ENCODE data around the gene RAVER2. TPM values are rescaled to one million over a fixed set of nuclear protein-coding genes. Genes with fewer than 3 reads are reported as not detected.

The RAVER2 gene
- total RNA-seq, 5 donors from 2014 or later (not counting 1 experiment from before 2014, with no cell fraction given): 0.76 to 2.2 (median 1.4) TPM

DNA sequence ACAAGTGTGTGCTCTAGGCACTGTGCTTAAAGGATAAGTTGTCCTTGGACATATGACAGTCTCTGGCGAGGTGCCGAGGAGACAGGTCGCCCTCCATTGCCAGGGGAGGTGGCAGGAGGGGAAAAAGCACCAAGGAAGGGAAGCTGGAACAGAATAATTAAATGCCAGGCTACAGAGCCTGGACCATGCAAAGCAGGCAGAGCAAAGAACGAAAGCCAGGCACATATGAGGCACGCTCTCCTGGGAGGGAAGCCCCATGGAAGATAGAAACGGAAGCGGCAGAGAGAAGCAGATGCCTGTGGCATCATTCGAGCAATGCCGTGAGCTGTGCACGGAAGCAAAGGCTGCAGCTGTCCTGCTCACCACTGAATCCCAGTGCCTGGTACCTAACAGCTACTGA lies 130.2 kb downstream of the RAVER2 start:
- Mint-ChIP-seq H3K4me1 (peaks cover 71 to 80% (median 75%) of the 10 kb centered on the region in 3 donors), H3K27me3 (no peaks in the 10 kb centered on the region), H3K9me3 (no peaks in the 10 kb centered on the region), H3K4me3 (peak overlapping the region in 1 of 3 donors; percentile 55), H3K27ac (peak overlapping the region; percentile 33 to 92), H3K36me3 (peaks cover 58% of the 10 kb centered on the region)
- WGBS (ENCODE audit: insufficient coverage): 96% methylated on average over 6 of the region's 10 CpGs
- H3K36me3 ChIP-seq (ENCODE audit: control insufficient read depth in 2 of 2, extremely low read depth in 1 of 2, insufficient read depth in 1 of 2, low read length in 1 of 2): peaks cover 7 to 74% of the 10 kb centered on the region in 2 donors
- H3K27ac ChIP-seq (ENCODE audit: low read length): no peak overlapping the region
- no peaks in the 10 kb centered on the region for H3K27me3 ChIP-seq (replicated peaks in 1 of 2; ENCODE audit: control insufficient read depth in 2 of 2, extremely low read depth in 1 of 2, insufficient read depth in 2 of 2, low read length in 1 of 2)
- ChIA-PET POLR2A (no interaction called here), CTCF (no interaction called here)
- H3K4me3 ChIP-seq (ENCODE audit: control insufficient read depth in 1 of 2, extremely low read depth in 1 of 2, low read length in 1 of 2): no peak overlapping the region
- DNase-seq (no peak), ATAC-seq (replicated peaks in 1 of 4) (no peak)
- peaks cover 36 to 38% of the 10 kb centered on the region in 2 experiments for H3K4me1 ChIP-seq (ENCODE audit: control insufficient read depth in 1 of 2, extremely low read depth in 1 of 2, insufficient read depth in 2 of 2, low read length in 2 of 2)
- H3K9me3 ChIP-seq: no peaks in the 10 kb centered on the region

DNA sequence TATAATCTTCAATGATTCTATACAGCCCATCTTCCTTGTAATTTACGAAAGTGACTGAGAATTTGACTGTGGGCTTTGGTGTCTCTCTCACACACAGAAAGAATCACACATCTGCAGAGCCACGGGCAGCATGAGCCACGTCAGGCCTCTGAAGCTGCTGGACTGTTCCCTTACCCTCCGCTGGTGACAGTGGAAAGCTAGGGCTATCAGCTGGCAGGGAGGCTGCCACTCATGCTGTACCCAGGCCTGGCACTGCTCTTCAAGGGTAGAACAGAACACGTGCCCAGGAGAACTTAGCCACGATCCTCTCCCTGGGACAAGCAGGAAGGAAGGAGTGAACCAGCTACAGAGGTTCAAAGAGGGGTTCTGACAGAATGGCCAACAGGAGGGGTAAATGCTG lies 130.7 kb downstream of the RAVER2 start:
- WGBS (ENCODE audit: insufficient coverage): 57% methylated on average over 1 of the region's 6 CpGs

DNA sequence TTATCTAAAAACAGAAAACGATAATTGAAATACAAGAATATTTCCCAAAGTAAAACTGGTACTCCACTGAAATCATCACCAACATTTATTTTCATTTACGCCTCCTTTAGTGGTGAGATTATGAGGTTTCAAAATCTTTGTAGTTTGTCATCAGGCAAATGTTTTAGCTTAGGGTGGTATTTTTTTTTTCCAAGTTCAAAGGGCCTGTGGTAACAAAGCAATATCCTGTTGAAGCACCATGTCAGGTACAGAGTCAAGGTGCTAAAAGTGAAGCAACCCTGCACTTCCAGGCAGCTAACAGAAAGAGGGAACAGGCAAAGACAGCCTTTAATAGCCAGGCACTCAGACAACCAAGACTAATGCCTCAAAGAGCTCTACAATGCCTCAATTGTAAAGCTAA lies 132.3 kb downstream of the RAVER2 start:
- Histone ChIP-seq H3K27ac (ENCODE audit: low read length) (peak overlapping the region; percentile 55), H3K27me3 (replicated peaks in 1 of 2; ENCODE audit: control insufficient read depth in 2 of 2, extremely low read depth in 1 of 2, insufficient read depth in 2 of 2, low read length in 1 of 2) (no peaks in the 10 kb centered on the region), H3K4me3 (ENCODE audit: control insufficient read depth in 1 of 2, extremely low read depth in 1 of 2, low read length in 1 of 2) (no peak overlapping the region), H3K36me3 (ENCODE audit: control insufficient read depth in 2 of 2, extremely low read depth in 1 of 2, insufficient read depth in 1 of 2, low read length in 1 of 2) (peaks cover 7 to 59% of the 10 kb centered on the region in 2 donors), H3K4me1 (ENCODE audit: control insufficient read depth in 1 of 2, extremely low read depth in 1 of 2, insufficient read depth in 2 of 2, low read length in 2 of 2) (peaks cover 36 to 49% of the 10 kb centered on the region in 2 experiments), H3K9me3 (no peaks in the 10 kb centered on the region)
- ChIA-PET POLR2A (interaction anchor here (0.6 to 1.7 kb wide), 11 partner anchors 11 to 384 kb away, joined by 3 to 5 read pairs (median 3); partner anchors contain the start of gene JAK1 (in 2 of the 2)), CTCF (interaction anchor here (0.5 to 2.1 kb wide), 14 partner anchors 9 to 198 kb away, joined by 3 to 6 read pairs (median 4); partner anchors contain the start of gene JAK1 (in 1 of the 2))
- Mint-ChIP-seq H3K9me3 (no peaks in the 10 kb centered on the region), H3K36me3 (peaks cover 55% of the 10 kb centered on the region), H3K27ac (peak overlapping the region; percentile 80 to 92), H3K4me3 (peak overlapping the region; percentile 42 to 61 (median 55)), H3K4me1 (peaks cover 78 to 86% (median 81%) of the 10 kb centered on the region in 3 donors), H3K27me3 (no peaks in the 10 kb centered on the region)
- WGBS (ENCODE audit: insufficient coverage): no CpG with 5 or more reads among the region's 2 CpGs
- DNase-seq: peak in 30 of 35 experiments; percentile 6 to 87 (median 40)
- peak; percentile 89 to 95 (median 92) for ATAC-seq (replicated peaks in 1 of 4)

More for the DNA sequence above, 130.7 kb downstream of the RAVER2 start:
- CTCF ChIA-PET: no interaction called here
- H3K27ac ChIP-seq (ENCODE audit: low read length): peak overlapping the region; percentile 16
- H3K4me1 ChIP-seq (ENCODE audit: control insufficient read depth in 1 of 2, extremely low read depth in 1 of 2, insufficient read depth in 2 of 2, low read length in 2 of 2): peaks cover 36 to 40% of the 10 kb centered on the region in 2 experiments
- no peaks in the 10 kb centered on the region for H3K27me3 Mint-ChIP-seq
- H3K4me1 Mint-ChIP-seq: peaks cover 76 to 85% (median 80%) of the 10 kb centered on the region in 3 donors
- peaks cover 7 to 69% of the 10 kb centered on the region in 2 donors for H3K36me3 ChIP-seq (ENCODE audit: control insufficient read depth in 2 of 2, extremely low read depth in 1 of 2, insufficient read depth in 1 of 2, low read length in 1 of 2)
- H3K9me3 ChIP-seq: no peaks in the 10 kb centered on the region
- ATAC-seq (replicated peaks in 1 of 4) (no peak), DNase-seq (no peak)
- no peaks in the 10 kb centered on the region for H3K9me3 Mint-ChIP-seq
- POLR2A ChIA-PET: no interaction called here
- H3K27ac Mint-ChIP-seq: peak overlapping the region; percentile 80 to 92
- peak overlapping the region in 1 of 3 donors; percentile 55 for H3K4me3 Mint-ChIP-seq
- peaks cover 59% of the 10 kb centered on the region for H3K36me3 Mint-ChIP-seq
- no peaks in the 10 kb centered on the region for H3K27me3 ChIP-seq (replicated peaks in 1 of 2; ENCODE audit: control insufficient read depth in 2 of 2, extremely low read depth in 1 of 2, insufficient read depth in 2 of 2, low read length in 1 of 2)
- no peak overlapping the region for H3K4me3 ChIP-seq (ENCODE audit: control insufficient read depth in 1 of 2, extremely low read depth in 1 of 2, low read length in 1 of 2)

DNA sequence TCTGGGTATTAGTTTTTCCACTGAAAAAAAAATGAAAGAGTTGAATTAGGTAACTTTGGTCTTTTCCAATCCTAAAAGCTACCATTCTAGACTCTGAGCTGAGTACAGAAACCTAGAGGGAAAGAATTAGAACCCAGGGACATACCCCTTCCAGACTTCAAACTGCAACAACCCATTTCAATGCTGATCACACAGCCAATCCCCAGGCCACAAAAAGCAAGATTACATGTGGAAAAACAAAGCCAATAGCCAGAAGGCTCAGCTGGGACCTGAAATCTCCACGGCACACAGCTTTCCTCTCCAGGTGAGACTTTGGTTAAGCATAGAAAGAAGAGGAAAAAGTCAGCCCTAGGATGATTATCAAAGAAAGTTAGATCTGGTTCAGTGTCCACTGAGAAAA lies 132.7 kb downstream of the RAVER2 start:
- no peaks in the 10 kb centered on the region for H3K27me3 Mint-ChIP-seq
- ChIA-PET CTCF (interaction anchor here (0.5 to 2.1 kb wide), 14 partner anchors 9 to 198 kb away, joined by 3 to 6 read pairs (median 4); partner anchors contain the start of gene JAK1 (in 1 of the 2)), POLR2A (interaction anchor here (0.6 to 1.7 kb wide), 9 partner anchors 11 to 89 kb away, joined by 3 to 5 read pairs (median 3); partner anchors contain the start of gene JAK1 (in 2 of the 2))
- Histone ChIP-seq H3K9me3 (no peaks in the 10 kb centered on the region), H3K4me1 (ENCODE audit: control insufficient read depth in 1 of 2, extremely low read depth in 1 of 2, insufficient read depth in 2 of 2, low read length in 2 of 2) (peaks cover 38 to 50% of the 10 kb centered on the region in 2 experiments), H3K4me3 (ENCODE audit: control insufficient read depth in 1 of 2, extremely low read depth in 1 of 2, low read length in 1 of 2) (no peak overlapping the region), H3K27me3 (replicated peaks in 1 of 2; ENCODE audit: control insufficient read depth in 2 of 2, extremely low read depth in 1 of 2, insufficient read depth in 2 of 2, low read length in 1 of 2) (no peaks in the 10 kb centered on the region), H3K27ac (ENCODE audit: low read length) (peak overlapping the region; percentile 55), H3K36me3 (ENCODE audit: control insufficient read depth in 2 of 2, extremely low read depth in 1 of 2, insufficient read depth in 1 of 2, low read length in 1 of 2) (peaks cover 7 to 60% of the 10 kb centered on the region in 2 donors)
- H3K4me3 Mint-ChIP-seq: peak overlapping the region in 2 of 3 donors; percentile 55 to 61
- H3K9me3 Mint-ChIP-seq: no peaks in the 10 kb centered on the region
- peak overlapping the region; percentile 80 to 92 for H3K27ac Mint-ChIP-seq
- ATAC-seq (replicated peaks in 1 of 4) (peak in 3 of 4 experiments; percentile 7 to 18 (median 7)), DNase-seq (no peak)
- H3K36me3 Mint-ChIP-seq: peaks cover 53% of the 10 kb centered on the region
- H3K4me1 Mint-ChIP-seq: peaks cover 78 to 86% (median 83%) of the 10 kb centered on the region in 3 donors
- no CpG with 5 or more reads among the region's 1 CpG for WGBS (ENCODE audit: insufficient coverage)

DNA sequence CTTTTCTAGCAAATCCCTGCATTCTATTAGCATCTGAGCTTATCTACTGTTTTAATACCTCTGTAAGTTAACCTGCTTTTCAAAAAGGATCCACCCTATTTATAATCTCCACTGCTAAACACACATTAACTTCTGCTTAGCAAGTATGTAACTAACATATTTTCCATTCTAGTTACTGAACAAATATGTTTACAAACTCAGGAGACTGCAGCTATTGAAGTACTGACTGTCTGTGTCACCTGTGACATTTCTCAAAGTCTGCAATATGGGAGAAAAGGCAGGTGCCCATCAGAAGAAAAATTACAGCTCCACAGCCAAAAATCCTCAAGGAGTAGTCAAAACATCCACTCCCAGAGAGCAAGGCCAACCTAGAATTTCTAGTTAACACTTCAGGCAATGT lies 133.2 kb downstream of the RAVER2 start:
- no peaks in the 10 kb centered on the region for H3K9me3 ChIP-seq
- H3K9me3 Mint-ChIP-seq: no peaks in the 10 kb centered on the region
- no peaks in the 10 kb centered on the region for H3K27me3 Mint-ChIP-seq
- POLR2A ChIA-PET: interaction anchor here (0.6 to 1.7 kb wide), 7 partner anchors 71 to 127 kb away, joined by 3 to 5 read pairs (median 3); partner anchors contain the start of gene JAK1 (in 1 of the 2)
- H3K4me1 Mint-ChIP-seq: peaks cover 83 to 88% (median 86%) of the 10 kb centered on the region in 3 donors
- H3K36me3 Mint-ChIP-seq: peaks cover 53% of the 10 kb centered on the region
- peak overlapping the region; percentile 80 to 92 for H3K27ac Mint-ChIP-seq
- ATAC-seq (replicated peaks in 1 of 4) (no peak), DNase-seq (no peak)
- no peaks in the 10 kb centered on the region for H3K27me3 ChIP-seq (replicated peaks in 1 of 2; ENCODE audit: control insufficient read depth in 2 of 2, extremely low read depth in 1 of 2, insufficient read depth in 2 of 2, low read length in 1 of 2)
- H3K27ac ChIP-seq (ENCODE audit: low read length): peak overlapping the region; percentile 55
- peaks cover 38 to 55% of the 10 kb centered on the region in 2 experiments for H3K4me1 ChIP-seq (ENCODE audit: control insufficient read depth in 1 of 2, extremely low read depth in 1 of 2, insufficient read depth in 2 of 2, low read length in 2 of 2)
- peaks cover 5 to 61% of the 10 kb centered on the region in 2 donors for H3K36me3 ChIP-seq (ENCODE audit: control insufficient read depth in 2 of 2, extremely low read depth in 1 of 2, insufficient read depth in 1 of 2, low read length in 1 of 2)
- no peak overlapping the region for H3K4me3 ChIP-seq (ENCODE audit: control insufficient read depth in 1 of 2, extremely low read depth in 1 of 2, low read length in 1 of 2)
- CTCF ChIA-PET: interaction anchor here (0.6 to 2.1 kb wide), 9 partner anchors 35 to 1301 kb away, joined by 3 to 6 read pairs (median 4); partner anchors contain the start of gene JAK1 (in 1 of the 2)
- peak overlapping the region in 2 of 3 donors; percentile 55 to 61 for H3K4me3 Mint-ChIP-seq

DNA sequence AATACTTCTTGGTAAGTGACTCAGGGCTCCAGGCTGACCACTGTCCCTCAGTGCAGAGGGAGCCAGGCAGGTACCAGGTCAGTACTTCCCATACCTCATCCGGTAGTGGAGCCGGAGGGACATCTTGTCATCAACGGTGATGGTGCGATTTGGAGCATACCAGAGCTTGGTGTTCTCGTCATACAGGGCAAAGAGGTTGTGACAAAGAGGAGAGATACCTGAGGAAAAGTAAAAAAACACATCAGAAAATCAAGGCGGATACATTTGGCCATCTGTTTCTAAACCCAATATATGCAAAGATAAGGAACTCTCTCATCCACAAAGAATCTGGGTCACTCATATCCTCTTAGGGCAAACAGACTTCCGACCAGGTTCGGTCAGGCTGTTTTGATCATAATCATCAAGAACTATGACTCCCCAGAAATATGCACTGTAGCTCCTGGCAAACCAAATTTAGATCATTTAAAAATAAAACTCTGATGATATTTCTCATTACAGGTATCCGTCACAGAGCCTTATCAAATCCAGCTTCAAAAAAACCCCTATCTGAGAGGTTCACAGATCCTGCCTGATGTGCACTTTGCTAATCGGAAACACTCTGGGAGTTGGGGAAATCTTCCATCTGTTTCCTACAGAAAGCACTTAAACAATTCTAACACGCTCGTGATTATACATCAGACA lies 134.2 kb downstream of the RAVER2 start:
- Histone ChIP-seq H3K27ac (ENCODE audit: low read length) (no peak overlapping the region), H3K4me3 (ENCODE audit: control insufficient read depth in 1 of 2, extremely low read depth in 1 of 2, low read length in 1 of 2) (no peak overlapping the region), H3K27me3 (replicated peaks in 1 of 2; ENCODE audit: control insufficient read depth in 2 of 2, extremely low read depth in 1 of 2, insufficient read depth in 2 of 2, low read length in 1 of 2) (no peaks in the 10 kb centered on the region), H3K4me1 (ENCODE audit: control insufficient read depth in 1 of 2, extremely low read depth in 1 of 2, insufficient read depth in 2 of 2, low read length in 2 of 2) (peaks cover 38 to 61% of the 10 kb centered on the region in 2 experiments), H3K9me3 (no peaks in the 10 kb centered on the region), H3K36me3 (ENCODE audit: control insufficient read depth in 2 of 2, extremely low read depth in 1 of 2, insufficient read depth in 1 of 2, low read length in 1 of 2) (peaks cover 4 to 60% of the 10 kb centered on the region in 2 donors)
- Mint-ChIP-seq H3K4me3 (no peak overlapping the region), H3K9me3 (no peaks in the 10 kb centered on the region), H3K4me1 (peaks cover 87 to 88% (median 88%) of the 10 kb centered on the region in 3 donors), H3K27me3 (no peaks in the 10 kb centered on the region), H3K36me3 (peaks cover 48% of the 10 kb centered on the region), H3K27ac (peak overlapping the region; percentile 50 to 79)
- POLR2A ChIA-PET: interaction anchor here in 1 of 2 donors (0.6 kb wide), 1 partner anchor 88 kb away, joined by 5 read pairs; no protein-coding TSS in a partner anchor
- no peak for DNase-seq
- CTCF ChIA-PET: no interaction called here
- WGBS (ENCODE audit: insufficient coverage): 85% methylated on average over 4 of the region's 12 CpGs
- no peak for ATAC-seq (replicated peaks in 1 of 4)

Measured in T-cell (primary cell).